Measurements from ENCODE around the gene SCN5A.

GRCh38 chr3:38650248-38650951 is 913 bp upstream of the SCN5A start:
- no peak for TF ChIP-seq CTCF (conservative IDR thresholded peaks at IDR 0.05; ENCODE audit: low read depth, low read length)
- TF ChIP-seq EZH2 (IDR thresholded peaks at IDR 0.05; ENCODE audit: borderline replicate concordance, low read depth, low read length, poor library complexity, severe bottlenecking), result no peak

All from A673 (cell line).